Right ventricle myocardium inferior (tissue), 1 donor: ENCODE measurements around the gene RABGAP1L. TPM values are rescaled to one million over a fixed set of nuclear protein-coding genes. Genes with fewer than 3 reads are reported as not detected.
"Not testable (repeated sequence)": the region's sequence is repeated elsewhere in the genome, so short reads cannot be mapped to it uniquely, and the experiment has no call there.

Source experiments
- ATAC-seq: fragments of 200-7000 bp; cut with Tn5 transposase; one replicate; pipeline ENCODE4 v1.9.1; 2020; ENCODE audit warnings: mild to moderate bottlenecking, moderate library complexity
- DNase-seq: peaks from one replicate; pipeline ENCODE4 v3.0.0; 2021; ENCODE audit errors: missing footprints
- intact Hi-C: fragments of 100-400 bp; cut with DNase I; formaldehyde crosslinking; loops from one replicate; pipeline ENCODE4 v1.11.0; 2022
- total RNA-seq: library from RNA; stranded (reverse); fragmentation: NEBNext Ultra II Directional; extraction: Animal tissue kit (Norgen Biotek cat#: 25700); gene quantifications from one replicate; pipeline ENCODE4 v1.2.1, GENCODE V29; 2021
- donor health status: DM: no; HTN: yes; CAD: no; lungs with severe emphysema.

The RABGAP1L gene
- total RNA-seq, 1 donor from 2014 or later = 61.4 TPM

DNA sequence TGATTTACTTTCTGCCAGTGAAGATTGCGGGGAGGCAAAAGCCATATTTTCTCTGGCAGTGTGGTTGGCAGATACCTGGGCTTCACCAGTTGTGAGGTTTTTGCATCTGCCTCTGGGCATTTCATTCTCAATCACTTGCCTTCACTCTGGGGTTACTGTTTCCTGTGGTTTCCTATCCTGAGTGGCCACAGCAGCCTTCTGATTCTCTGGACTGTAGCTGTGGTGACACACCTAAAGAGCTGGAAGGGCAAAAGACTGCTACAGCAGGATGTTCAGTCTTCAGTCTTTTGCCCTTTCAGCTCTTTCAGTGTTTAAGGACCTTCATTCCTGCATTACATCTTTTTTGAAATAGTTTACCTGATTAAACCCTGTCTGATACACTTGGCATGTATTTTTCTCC is 237.9 kb downstream of the RABGAP1L start:
- intact Hi-C loops = no loop called here
- ATAC-seq (no peak), DNase-seq (no peak)

DNA sequence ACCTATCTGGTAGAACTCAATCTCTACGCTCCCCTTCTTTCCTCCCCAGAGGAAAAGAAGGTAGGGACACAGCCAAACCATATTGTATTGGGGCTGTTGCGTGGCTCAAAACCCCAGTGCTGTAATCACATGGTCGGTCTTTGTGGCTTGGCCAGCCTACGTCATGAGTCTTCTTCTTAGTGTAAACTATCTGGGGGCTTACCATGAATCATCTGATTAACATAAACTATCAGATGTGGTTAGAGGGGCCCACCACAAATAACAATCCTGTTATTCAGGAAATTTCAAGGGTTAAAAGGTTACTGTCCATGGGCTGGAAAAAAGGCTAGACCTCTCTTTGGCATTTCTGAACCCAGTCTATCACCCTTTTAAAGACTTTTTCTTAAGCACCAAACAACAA is 238.9 kb downstream of the RABGAP1L start:
- no peak for DNase-seq
- no peak for ATAC-seq
- intact Hi-C loops = no loop called here

DNA sequence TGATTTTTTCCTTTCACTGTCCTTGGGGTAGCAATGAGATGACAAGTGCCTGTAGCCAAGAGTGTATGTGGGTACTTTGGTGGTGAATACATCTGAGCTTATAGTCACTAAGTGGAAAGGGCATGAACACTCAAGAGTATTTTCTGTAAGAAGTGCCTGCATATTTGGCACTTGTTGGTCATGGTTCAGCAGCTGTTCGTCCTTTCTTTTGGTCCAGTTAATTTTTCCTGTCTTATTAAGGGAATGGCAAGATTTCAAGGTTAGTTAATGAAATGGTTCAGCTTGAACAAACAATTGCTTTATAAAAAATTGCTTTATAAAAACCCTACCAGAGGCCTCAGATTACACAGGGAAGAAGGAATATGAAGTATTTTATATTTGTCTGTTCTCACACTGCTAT is 239.9 kb downstream of the RABGAP1L start:
- no peak for DNase-seq
- intact Hi-C loops = no loop called here
- ATAC-seq = no peak

DNA sequence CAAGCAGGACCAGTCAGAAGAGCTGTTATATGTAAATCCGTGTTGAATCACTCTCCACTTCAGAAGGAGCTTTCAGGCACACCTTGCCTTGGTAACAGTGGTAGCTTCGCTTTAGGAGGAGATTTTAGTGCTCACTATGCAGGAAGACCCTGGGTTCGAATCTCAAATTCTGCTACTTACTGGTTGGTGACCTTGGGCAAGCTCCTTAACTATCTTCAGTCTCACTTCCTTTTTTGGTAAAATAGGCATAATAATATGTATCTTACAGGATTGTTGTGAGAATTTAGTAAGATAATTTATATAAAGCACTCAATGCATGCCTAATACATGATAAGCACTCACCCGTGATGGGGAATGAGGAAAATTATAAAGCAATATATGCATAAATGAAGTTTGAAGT is 241.8 kb downstream of the RABGAP1L start:
- intact Hi-C loops = no loop called here
- DNase-seq (no peak), ATAC-seq (no peak)

DNA sequence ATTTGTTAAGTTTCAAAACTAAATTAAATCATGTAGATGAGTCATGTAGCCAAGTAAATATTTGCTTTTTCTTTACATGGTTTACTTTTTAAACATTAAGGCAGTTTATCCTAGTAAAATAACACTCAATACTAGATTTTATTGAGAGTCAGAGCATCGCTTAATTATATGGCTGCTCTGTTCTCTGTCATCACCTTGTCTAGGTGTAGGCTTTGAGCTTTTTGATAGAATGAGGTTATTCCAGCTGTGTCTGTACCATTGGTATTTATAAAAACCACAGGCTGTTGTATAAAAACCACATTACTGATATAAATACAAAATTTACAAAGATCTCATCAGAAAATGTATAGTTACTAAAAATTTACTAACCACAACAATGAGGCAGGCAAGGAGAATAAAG is 245.9 kb downstream of the RABGAP1L start:
- ATAC-seq (no peak), DNase-seq (no peak)
- intact Hi-C loops = no loop called here

DNA sequence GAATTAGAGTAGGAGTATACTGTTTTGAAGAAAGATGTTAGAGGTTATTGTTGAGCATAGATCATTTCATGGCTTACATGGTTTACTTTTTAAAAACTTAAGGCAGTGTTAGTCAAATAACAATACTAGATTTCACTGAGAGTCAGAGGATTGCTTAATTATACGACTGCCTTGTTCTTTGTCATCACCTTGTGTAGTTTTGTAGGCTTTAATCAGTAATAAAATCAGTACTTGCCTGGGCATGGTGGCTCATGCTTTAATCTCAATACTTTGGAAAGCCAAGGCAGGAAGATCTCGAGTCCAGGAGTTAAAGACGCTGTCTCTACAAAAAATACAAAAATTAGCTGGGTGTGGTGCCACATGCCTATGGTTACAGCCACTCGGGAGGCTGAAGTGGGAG is 247.1 kb downstream of the RABGAP1L start:
- ATAC-seq (no peak), DNase-seq (no peak)
- intact Hi-C loops = no loop called here

DNA sequence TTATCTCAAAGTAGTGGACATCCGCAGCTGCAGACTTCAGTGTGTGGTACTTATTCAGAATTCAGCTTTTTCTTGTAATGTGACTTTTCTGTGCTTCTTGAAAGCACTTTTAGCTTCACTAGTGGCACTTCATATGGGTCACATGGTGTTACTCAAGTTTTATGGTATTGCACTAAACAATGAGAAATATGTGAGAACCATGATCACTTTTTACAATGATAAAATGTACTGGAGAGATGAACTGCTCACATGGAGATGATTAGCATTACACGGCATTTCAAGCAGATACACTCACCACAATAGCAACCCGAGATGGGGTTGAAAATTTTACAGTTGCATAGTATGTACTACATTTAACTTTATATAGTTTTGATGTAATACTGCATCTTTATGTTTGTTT is 248.3 kb downstream of the RABGAP1L start:
- no peak for DNase-seq
- intact Hi-C loops = no loop called here

DNA sequence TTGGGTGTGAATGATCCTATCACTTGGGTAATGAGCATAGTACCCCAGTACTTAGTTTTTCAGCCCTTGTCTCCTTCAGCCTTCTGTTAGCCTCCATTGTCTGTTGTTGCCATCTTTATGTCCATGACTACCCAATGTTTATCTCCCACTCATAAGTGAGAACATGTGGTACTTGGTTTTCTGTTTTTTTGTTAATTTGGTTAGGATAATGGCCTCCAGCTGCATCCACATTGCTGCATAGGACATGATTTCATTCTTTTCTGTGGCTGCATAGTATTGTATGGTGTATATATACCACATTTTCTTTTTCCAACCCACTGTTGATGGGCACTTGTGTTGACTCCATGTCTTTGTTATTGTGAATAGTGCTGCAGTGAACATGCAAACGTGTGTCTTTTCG is 248.8 kb downstream of the RABGAP1L start:
- no peak for ATAC-seq
- no peak for DNase-seq
- intact Hi-C loops = no loop called here

More for the DNA sequence above, 248.3 kb downstream of the RABGAP1L start:
- ATAC-seq = no peak

DNA sequence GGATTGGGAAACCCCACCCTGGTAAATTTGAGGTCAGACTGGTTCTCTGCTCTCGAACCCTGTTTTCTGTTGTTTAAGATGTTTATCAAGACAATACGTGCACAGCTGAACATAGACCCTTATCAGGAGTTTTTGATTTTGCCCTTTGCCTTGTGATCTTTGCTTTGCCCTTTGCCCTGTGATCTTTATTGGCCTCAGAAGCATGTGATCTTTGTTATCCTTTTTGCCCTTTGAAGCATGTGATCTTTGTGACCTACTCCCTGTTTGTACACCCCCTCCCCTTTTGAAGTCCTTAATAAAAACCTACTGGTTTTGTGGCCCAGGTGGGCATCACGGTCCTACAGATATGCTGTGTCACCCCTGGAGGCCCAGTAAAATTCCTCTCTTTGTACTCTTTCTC is 250.5 kb downstream of the RABGAP1L start:
- intact Hi-C loops, DNase-seq, ATAC-seq: not testable (repeated sequence)

DNA sequence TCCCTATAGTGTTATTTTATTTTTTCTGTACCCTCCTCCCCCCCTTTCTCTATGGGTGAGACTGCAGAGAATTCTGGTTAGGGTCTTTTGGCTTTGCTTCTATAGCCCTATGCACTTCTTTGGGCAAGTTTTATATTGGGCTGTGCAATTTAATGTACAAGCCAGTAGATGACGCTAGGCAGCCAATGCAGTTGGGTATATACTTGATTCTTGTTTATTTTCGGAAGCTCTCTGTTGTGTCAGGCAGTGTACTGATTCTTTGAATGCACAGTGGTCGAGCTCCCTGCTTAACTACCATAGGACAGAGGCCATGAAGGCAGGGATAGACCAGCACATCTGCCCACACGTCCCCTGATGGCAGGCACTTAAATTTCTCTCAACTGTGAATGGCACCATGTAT is 254.3 kb downstream of the RABGAP1L start:
- intact Hi-C loops = no loop called here
- ATAC-seq = no peak
- no peak for DNase-seq

DNA sequence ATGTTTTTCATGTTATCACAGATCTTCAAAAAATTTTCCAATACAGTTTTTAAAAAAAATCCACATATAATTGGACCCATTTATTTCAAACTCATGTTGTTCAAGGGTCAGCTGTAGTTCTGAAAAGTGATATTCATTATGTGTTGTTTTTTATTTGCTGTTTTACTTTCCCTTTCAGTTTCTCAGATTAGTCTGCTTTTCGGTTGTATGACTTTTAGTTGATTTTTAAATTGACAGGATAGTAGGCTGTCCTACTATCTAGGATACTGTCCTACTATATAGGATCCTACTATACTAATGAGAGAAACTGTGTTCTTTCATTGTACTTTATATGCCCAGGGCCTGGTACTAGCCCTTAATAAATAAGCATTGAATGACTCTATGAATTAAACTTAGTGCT is 254.9 kb downstream of the RABGAP1L start:
- DNase-seq (no peak), ATAC-seq (no peak)
- intact Hi-C loops = no loop called here

DNA sequence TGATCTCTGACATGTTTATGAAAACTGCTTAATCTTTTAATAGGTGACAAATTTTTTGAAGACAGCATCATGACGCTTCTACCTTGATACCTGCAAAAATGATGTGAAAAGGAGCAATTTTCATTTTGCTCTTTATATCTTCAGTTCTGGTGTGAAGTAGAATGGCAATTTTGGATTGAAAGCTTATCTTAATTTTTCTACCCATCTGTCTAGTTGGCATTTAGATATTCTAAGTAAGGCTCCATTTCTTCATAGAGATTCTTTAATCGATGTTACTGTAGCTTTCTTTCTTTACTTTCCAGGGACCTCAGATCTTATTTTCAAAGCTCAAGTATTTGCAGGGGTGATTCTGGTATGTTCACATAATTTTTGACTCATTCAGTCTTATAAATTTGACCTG is 256.2 kb downstream of the RABGAP1L start:
- ATAC-seq (no peak), DNase-seq (no peak)
- intact Hi-C loops = no loop called here

DNA sequence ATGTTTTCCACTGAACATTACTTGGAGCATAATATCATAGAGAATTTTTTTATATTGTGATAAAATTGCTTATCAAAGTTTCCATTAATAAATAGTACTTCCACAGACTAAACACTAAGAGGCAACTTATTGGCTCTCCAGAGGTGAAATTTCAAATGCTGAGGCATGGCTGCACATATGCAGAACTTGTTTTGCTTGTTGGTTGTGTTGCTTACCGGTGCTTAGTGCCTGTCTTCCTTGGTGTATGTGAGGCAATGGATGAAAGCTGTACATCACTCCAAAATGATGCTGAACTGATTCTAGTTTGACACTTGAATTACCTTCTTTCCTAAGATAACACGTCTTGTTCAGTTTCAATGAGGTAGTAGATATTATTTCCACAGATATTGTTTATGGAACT is 258.6 kb downstream of the RABGAP1L start:
- DNase-seq (no peak), ATAC-seq (no peak)
- intact Hi-C loops = no loop called here

DNA sequence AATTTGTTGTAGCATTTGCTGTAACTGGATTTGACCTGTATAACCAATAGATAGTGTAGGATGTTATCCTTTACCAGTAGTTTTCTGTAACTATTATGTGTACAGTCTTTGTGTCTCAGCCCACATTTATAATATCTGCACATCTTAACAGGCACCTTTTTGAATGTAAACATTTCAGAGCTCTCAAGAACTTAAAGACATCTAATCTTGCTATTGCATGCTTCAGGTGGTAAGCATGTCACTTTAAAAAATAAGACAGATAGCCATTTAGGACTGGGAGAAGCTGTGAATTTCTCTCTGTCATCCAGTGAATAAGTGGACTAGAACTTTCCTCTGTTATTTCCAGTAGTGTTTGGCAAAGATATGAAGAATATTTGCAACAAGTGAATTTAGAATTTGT is 265.8 kb downstream of the RABGAP1L start:
- intact Hi-C loops = no loop called here
- no peak for DNase-seq
- no peak for ATAC-seq

DNA sequence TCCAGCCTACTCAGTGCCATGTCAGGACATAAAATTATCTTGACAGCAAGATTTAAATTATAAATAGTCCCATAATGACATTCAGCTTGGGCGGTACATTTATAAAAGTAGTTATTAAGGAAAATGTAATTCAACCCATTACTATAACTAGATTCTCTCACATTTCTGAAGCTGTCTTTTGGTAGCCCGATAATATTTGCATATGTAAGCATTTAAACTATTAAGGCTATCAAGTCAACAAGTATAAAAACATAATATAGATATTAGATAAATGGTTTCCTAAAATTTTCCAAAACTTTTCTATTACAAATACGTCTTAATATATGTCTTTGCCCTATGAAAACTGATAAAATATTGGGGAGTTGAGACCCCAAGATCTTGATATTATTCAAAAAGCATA is 266.8 kb downstream of the RABGAP1L start:
- intact Hi-C loops = no loop called here
- no peak for ATAC-seq
- no peak for DNase-seq

DNA sequence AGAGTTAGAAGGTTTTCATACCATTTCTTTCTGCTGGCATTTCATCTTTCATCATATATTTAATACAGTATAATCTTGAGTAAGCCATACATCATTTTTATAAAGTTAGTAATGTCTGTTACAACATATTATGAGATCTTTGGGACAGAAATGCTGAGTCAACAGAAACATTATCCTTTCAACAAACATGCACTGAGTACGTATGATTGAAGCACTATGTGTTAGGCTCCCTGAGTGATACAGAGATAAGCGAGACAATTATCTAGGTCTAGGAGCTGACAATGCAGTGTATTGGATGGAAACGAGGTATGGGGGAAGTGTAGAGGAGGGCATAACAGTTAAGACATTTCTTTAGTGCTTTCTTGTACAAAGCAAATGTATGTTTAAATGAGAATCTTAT is 268.7 kb downstream of the RABGAP1L start:
- intact Hi-C loops = no loop called here
- DNase-seq = no peak
- ATAC-seq = no peak

DNA sequence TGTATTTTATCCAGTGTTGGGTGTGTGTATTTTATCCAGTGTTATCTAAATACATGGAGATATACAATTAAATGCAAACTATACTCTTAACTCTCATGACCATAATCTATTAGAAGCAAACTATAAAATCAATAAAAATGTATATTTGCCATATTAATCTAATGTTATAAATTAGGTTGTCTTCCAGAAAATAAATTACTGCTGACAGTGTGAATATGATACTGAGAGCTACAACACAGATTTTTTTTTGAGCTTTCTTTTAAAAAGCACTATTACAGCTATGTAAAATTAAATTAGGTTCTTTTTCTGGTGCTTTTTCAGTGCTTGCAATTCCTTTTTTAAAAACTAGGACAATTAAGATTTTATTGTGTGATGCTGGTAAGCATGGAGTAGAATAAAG is 269.4 kb downstream of the RABGAP1L start:
- no peak for DNase-seq
- intact Hi-C loops = no loop called here
- ATAC-seq = no peak

DNA sequence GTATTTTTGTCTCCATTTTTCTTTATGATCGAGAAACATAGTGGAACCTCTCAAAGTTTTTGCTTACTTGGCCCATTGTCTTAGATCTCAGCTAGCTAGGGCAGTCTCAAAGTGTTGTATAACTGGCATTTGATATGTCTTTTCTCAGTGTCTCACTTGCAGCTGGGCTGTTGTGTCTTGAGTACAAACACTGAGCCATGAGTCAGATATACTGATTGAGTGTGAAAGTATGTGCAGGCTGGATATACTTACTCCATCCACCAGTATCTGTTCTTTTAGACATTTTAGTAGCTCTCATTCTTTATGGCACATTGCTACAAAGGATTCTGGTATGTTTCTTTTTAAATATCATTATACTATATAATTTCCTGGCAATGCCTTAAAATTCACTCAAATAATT is 274.1 kb downstream of the RABGAP1L start:
- DNase-seq (no peak), ATAC-seq (no peak)
- intact Hi-C loops = no loop called here

DNA sequence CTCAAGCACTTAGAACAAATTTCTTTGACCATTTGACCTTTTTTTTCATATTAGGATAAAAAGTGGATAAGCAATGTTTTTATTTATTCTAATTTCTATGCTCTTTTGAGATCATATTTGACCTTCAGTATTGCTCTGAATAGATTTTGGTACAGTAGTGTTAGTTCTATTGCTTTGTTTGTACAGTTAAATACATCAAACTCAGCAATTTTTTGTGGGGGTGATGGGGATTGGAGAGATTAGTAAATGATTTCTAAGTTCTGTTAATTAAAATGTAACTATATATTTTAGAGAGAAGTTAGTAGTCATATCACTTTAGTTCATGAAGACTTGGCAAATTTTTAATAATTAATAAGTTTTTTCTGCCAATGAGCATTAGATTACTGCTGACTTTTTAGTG is 286.0 kb downstream of the RABGAP1L start:
- ATAC-seq (no peak), DNase-seq (no peak)
- intact Hi-C loops = no loop called here

DNA sequence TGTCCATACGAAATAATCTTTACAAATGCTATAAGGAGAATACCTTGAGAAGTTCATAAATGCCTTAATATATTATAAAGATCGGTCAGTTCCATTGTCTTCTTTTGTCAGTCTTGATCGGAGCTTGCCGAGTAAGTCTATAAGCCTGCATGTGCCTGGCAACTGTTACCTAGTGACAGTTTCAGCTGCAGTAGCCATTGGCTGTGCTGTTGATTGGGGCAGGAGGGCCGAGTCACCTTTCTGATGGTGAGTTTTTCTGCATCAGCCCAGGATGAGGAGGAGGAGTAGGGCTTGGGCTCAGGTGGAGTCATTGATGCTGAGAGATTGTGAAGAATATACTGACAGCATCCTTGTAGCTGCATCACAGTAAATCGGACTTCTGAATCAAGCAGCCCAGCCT is 286.5 kb downstream of the RABGAP1L start:
- intact Hi-C loops = no loop called here
- ATAC-seq (no peak), DNase-seq (no peak)

DNA sequence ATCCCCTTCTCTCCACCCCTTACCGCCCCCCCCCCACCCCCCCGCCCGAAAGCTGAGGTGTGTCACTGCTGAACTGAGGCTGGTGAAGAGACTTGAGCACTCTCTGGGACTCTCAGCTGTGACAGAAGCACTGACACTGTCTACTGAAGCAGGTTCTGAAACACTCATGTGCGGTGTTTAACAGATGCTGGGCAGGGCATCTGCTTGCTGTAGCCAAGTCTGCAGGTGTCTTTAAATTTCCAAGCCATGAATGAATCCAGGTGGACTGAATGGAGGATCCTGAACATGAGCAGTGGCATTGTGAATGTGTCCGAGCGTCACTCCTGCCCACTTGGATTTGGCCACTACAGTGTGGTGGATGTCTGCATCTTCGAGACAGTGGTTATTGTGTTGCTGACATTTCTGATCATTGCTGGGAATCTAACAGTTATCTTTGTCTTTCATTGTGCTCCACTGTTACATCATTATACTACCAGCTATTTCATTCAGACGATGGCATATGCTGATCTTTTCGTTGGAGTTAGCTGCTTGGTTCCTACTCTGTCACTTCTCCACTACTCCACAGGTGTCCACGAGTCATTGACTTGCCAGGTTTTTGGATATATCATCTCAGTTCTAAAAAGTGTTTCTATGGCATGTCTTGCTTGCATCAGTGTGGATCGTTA is 288.7 kb downstream of the RABGAP1L start, which contains the start of gene GPR52:
GPR52 (plus strand) TSS at position 99 of the 665 bp plus-strand sequence; CDS start at position 247, 148 bp downstream.
- intact Hi-C loops = no loop called here
- no peak for DNase-seq
- ATAC-seq = no peak
